ENCODE measurements around the gene NUBP1.
"Not testable (repeated sequence)": the region's sequence is repeated elsewhere in the genome, so short reads cannot be mapped to it uniquely, and the experiment has no call there.

NUBP1 gene

DNA sequence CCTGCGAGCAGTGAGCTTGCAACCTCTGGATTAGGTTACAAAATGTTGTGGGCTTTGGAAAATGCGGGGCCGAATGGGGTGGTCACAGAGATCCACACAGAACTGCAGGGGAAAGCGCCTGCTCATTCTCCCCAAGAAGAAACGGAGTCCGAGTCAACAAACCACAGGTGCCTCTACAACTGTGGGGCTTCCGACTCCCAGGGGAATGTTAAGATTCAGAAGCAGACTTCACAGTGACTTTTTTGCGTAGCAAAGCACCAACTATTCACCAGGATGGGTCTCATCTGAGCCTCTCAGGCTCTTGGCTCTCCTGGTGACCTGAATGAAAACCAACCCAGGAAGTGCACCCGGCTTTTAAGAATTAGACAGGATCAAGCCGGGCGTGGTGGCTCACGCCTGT is 33.7 kb downstream of the NUBP1 start:
- Histone ChIP-seq H3K27me3 (ENCODE audit: insufficient read depth, low read depth) (peaks cover 18% of the 10 kb centered on the region), H4K20me1 (ENCODE audit: insufficient read depth) (no peaks in the 10 kb centered on the region), H3K4me3 (IDR thresholded peaks at IDR 0.05; ENCODE audit: insufficient read depth, low read depth, low read length) (no peak overlapping the region), H3K4me1 (ENCODE audit: low read depth, poor library complexity, severe bottlenecking) (peaks cover 59% of the 10 kb centered on the region), H3K27ac (no peak overlapping the region), H2AFZ (ENCODE audit: low read depth) (no peak overlapping the region), H3K79me2 (ENCODE audit: insufficient read depth, low read depth) (no peaks in the 10 kb centered on the region), H3K36me3 (ENCODE audit: insufficient read depth) (no peaks in the 10 kb centered on the region), H3K9ac (no peak overlapping the region), H3K4me2 (peak overlapping the region; percentile 49; the same call in 1 of the 2 replicates)
- TF ChIP-seq, protein P1, sequence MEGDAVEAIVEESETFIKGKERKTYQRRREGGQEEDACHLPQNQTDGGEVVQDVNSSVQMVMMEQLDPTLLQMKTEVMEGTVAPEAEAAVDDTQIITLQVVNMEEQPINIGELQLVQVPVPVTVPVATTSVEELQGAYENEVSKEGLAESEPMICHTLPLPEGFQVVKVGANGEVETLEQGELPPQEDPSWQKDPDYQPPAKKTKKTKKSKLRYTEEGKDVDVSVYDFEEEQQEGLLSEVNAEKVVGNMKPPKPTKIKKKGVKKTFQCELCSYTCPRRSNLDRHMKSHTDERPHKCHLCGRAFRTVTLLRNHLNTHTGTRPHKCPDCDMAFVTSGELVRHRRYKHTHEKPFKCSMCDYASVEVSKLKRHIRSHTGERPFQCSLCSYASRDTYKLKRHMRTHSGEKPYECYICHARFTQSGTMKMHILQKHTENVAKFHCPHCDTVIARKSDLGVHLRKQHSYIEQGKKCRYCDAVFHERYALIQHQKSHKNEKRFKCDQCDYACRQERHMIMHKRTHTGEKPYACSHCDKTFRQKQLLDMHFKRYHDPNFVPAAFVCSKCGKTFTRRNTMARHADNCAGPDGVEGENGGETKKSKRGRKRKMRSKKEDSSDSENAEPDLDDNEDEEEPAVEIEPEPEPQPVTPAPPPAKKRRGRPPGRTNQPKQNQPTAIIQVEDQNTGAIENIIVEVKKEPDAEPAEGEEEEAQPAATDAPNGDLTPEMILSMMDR (conservative IDR thresholded peaks at IDR 0.05; ENCODE audit: low read depth, low read length): no peak

DNA sequence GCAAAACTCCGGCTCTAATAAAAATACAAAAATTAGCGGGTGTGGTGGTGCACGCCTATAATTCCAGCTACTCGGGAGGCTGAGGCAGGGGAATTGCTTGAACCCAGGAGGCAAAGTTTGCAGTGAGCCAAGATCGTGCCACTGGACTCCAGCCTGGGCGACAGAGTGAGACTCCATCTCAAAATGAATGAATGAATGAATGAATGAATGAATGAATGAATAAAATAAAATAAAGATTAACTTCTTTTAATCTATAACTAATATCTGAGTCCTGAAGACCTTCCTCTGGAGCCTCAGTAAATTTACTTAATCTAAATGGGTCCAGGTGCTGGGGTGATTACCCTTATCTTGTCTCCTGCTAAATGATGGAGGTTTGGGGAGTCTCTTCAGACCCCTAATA is 36.3 kb downstream of the NUBP1 start:
- H3K79me2 ChIP-seq (ENCODE audit: insufficient read depth, low read depth); H3K27ac ChIP-seq; H3K36me3 ChIP-seq (ENCODE audit: insufficient read depth); H2AFZ ChIP-seq (ENCODE audit: low read depth); H4K20me1 ChIP-seq (ENCODE audit: insufficient read depth); H3K4me3 ChIP-seq (IDR thresholded peaks at IDR 0.05; ENCODE audit: insufficient read depth, low read depth, low read length); H3K9ac ChIP-seq: not testable (repeated sequence)
- Histone ChIP-seq H3K4me1 (ENCODE audit: low read depth, poor library complexity, severe bottlenecking) (peaks cover 46% of the 10 kb centered on the region), H3K4me2 (peak overlapping the region; percentile 57), H3K27me3 (ENCODE audit: insufficient read depth, low read depth) (peaks cover 18% of the 10 kb centered on the region)

DNA sequence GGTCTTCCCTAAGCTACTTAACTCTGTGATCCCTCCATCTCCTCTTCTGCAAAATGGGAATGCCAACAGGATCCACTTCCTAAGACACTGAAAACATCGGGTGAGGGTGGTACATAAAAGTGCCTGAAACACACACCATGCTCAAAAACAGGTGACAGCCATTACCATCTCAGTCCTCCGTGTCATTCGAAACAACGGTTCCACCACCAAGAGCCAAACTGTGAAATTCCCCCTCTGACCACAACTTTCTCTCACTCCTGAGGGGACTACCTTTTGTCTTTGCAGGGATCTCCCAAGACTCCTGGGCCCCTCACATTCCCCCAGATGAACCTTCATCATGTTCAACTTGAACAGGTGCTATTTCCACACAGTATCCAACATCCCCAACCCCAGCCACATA is 37.0 kb downstream of the NUBP1 start:
- no peak overlapping the region for H3K4me3 ChIP-seq (IDR thresholded peaks at IDR 0.05; ENCODE audit: insufficient read depth, low read depth, low read length)
- peaks cover 39% of the 10 kb centered on the region for H3K4me1 ChIP-seq (ENCODE audit: low read depth, poor library complexity, severe bottlenecking)
- TF ChIP-seq, protein P1 (conservative IDR thresholded peaks at IDR 0.05; ENCODE audit: low read depth, low read length): no peak
- no peak overlapping the region for H2AFZ ChIP-seq (ENCODE audit: low read depth)
- H3K79me2 ChIP-seq (ENCODE audit: insufficient read depth, low read depth): no peaks in the 10 kb centered on the region
- H3K27ac ChIP-seq: no peak overlapping the region
- H3K36me3 ChIP-seq (ENCODE audit: insufficient read depth): no peaks in the 10 kb centered on the region
- H3K4me2 ChIP-seq: peak overlapping the region; percentile 57
- no peak overlapping the region for H3K9ac ChIP-seq
- no peaks in the 10 kb centered on the region for H4K20me1 ChIP-seq (ENCODE audit: insufficient read depth)
- H3K27me3 ChIP-seq (ENCODE audit: insufficient read depth, low read depth): peaks cover 18% of the 10 kb centered on the region

DNA sequence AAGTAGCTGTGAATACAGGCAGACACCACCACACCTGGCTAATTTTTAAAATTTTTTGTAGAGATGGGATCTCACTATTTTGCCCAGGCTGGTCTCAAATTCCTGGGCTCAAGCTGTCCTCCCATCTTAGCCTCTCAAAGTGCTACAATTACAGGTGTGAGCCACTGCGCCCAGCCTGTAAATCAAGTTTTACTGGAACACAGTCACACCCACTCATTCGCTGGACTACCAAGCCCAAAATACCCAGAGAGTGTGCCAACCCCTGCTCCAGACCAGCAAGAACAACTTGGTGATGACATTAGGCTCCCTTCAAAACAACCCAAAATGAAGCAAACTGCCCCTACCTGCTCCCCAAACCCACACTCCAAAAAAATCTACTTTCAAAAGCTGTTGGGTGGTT is 39.0 kb downstream of the NUBP1 start:
- Histone ChIP-seq H3K27me3 (ENCODE audit: insufficient read depth, low read depth) (peaks cover 10% of the 10 kb centered on the region; the same call in 1 of the 2 replicates), H3K36me3 (ENCODE audit: insufficient read depth) (no peaks in the 10 kb centered on the region), H3K4me3 (IDR thresholded peaks at IDR 0.05; ENCODE audit: insufficient read depth, low read depth, low read length) (no peak overlapping the region), H3K27ac (no peak overlapping the region), H3K79me2 (ENCODE audit: insufficient read depth, low read depth) (no peaks in the 10 kb centered on the region), H2AFZ (ENCODE audit: low read depth) (no peak overlapping the region), H3K9ac (no peak overlapping the region), H3K4me2 (no peak overlapping the region), H3K4me1 (ENCODE audit: low read depth, poor library complexity, severe bottlenecking) (peaks cover 20% of the 10 kb centered on the region), H4K20me1 (ENCODE audit: insufficient read depth) (no peaks in the 10 kb centered on the region)
- TF ChIP-seq, protein P1 (conservative IDR thresholded peaks at IDR 0.05; ENCODE audit: low read depth, low read length): no peak

DNA sequence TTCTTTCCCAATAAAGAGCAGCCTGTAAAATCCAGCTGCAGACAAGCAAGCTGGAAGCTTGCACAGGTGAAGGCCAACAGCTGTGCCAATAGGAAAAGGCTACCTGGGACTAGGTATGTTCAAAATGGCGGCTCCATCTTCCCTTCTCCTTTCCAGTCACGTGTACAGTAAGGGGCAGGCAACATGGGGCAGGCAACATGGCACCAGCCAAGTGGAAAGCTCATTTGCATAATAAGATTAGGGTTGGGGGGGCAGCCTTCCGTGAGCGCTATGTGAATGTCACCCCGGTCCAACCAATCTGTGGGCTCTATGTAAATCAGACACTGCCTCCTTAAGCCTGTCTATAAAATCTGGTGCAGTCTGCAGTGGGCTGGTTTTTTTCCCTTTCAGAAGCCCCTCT is 43.7 kb downstream of the NUBP1 start:
- no peak overlapping the region for H3K27ac ChIP-seq
- no peak overlapping the region for H3K4me3 ChIP-seq (IDR thresholded peaks at IDR 0.05; ENCODE audit: insufficient read depth, low read depth, low read length)
- H3K27me3 ChIP-seq (ENCODE audit: insufficient read depth, low read depth): no peaks in the 10 kb centered on the region
- no peak overlapping the region for H3K9ac ChIP-seq
- no peaks in the 10 kb centered on the region for H3K36me3 ChIP-seq (ENCODE audit: insufficient read depth)
- H3K4me2 ChIP-seq: no peak overlapping the region
- no peaks in the 10 kb centered on the region for H3K4me1 ChIP-seq (ENCODE audit: low read depth, poor library complexity, severe bottlenecking)
- no peak overlapping the region for H2AFZ ChIP-seq (ENCODE audit: low read depth)
- no peaks in the 10 kb centered on the region for H3K79me2 ChIP-seq (ENCODE audit: insufficient read depth, low read depth)
- TF ChIP-seq, protein P1 (conservative IDR thresholded peaks at IDR 0.05; ENCODE audit: low read depth, low read length): no peak
- H4K20me1 ChIP-seq (ENCODE audit: insufficient read depth): no peaks in the 10 kb centered on the region

DNA sequence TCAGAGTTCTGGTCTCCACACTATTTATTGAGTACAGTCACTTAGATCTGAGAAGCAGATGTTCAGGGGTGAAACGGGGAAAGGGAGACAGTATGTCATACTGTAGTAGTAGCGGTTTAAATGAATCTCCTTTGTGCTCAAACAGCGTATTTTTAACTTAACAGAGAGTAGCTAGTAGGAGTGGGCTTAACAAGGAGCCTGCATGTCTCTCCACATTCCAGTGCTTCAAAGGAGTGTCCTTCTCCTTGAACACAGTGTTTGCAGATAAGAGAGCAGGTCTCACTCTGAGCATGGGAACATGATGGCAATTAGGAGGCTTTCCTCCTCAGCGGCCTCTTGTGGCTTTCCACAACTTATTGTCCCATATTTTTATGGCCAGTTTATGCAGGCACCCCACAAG is 45.0 kb downstream of the NUBP1 start:
- not testable (repeated sequence) for H3K4me3 ChIP-seq (IDR thresholded peaks at IDR 0.05; ENCODE audit: insufficient read depth, low read depth, low read length); H3K4me2 ChIP-seq

More for the DNA sequence above, 45.0 kb downstream of the NUBP1 start:
- H3K4me1 ChIP-seq (ENCODE audit: low read depth, poor library complexity, severe bottlenecking); H3K79me2 ChIP-seq (ENCODE audit: insufficient read depth, low read depth); H3K27ac ChIP-seq; H2AFZ ChIP-seq (ENCODE audit: low read depth); H3K27me3 ChIP-seq (ENCODE audit: insufficient read depth, low read depth); H3K9ac ChIP-seq; H4K20me1 ChIP-seq (ENCODE audit: insufficient read depth); H3K36me3 ChIP-seq (ENCODE audit: insufficient read depth): not testable (repeated sequence)
